GM12864 (cell line): ENCODE measurements around the gene TCF12.

Experiments used
- DNase-seq: peaks from one replicate; pipeline ENCODE4 v3.0.0-alpha.2; 2011; ENCODE audit warnings: low read depth
- H3K4me3 ChIP-seq: 2 replicates; pipeline ENCODE4 v1.5.1; 2011; ENCODE audit warnings: mild to moderate bottlenecking, low read depth, low read length, control low read depth
- CTCF ChIP-seq: IDR thresholded peaks from 2 replicates; pipeline ENCODE4 v1.5.1; 2011; ENCODE audit warnings: low read depth, mild to moderate bottlenecking, moderate library complexity, low read length, control low read depth, inconsistent platforms; ENCODE audit errors: missing control alignments

TCF12 gene

DNA sequence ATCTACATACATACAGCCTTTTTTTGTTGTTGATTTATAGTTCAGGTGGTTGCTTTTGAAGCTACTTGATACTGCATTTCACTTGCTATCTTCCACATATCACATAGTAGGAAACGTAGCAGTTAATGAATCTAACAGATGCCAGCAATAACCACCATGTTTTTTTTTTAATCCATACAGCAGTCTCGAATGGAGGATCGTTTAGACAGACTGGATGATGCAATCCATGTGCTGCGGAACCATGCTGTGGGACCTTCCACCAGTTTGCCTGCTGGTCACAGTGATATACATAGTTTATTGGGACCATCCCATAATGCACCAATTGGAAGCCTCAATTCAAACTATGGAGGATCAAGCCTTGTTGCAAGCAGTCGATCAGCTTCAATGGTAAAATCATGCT, 334.6 kb downstream of the TCF12 start:
- no peak for TF ChIP-seq CTCF
- no peak overlapping the region for H3K4me3 ChIP-seq
- DNase-seq = no peak

- no peak for TF ChIP-seq CTCF
- H3K4me3 ChIP-seq = no peak overlapping the region
- DNase-seq = no peak
These were observed 335.1 kb downstream of the TCF12 start for GRCh38 chr15:57253500-57253899.

- TF ChIP-seq CTCF = no peak
- no peak overlapping the region for H3K4me3 ChIP-seq
- no peak for DNase-seq
These were observed 337.4 kb downstream of the TCF12 start for GRCh38 chr15:57255751-57256341.

- TF ChIP-seq CTCF = no peak
- H3K4me3 ChIP-seq = no peak overlapping the region
- no peak for DNase-seq
These were observed 338.5 kb downstream of the TCF12 start for GRCh38 chr15:57256939-57257338.

GRCh38 chr15:57259568-57260040, 341.2 kb downstream of the TCF12 start:
- no peak for TF ChIP-seq CTCF
- DNase-seq = no peak
- no peak overlapping the region for H3K4me3 ChIP-seq

- no peak for TF ChIP-seq CTCF
- DNase-seq = no peak
- no peak overlapping the region for H3K4me3 ChIP-seq
These were observed 345.1 kb downstream of the TCF12 start for GRCh38 chr15:57263520-57263919.

DNA sequence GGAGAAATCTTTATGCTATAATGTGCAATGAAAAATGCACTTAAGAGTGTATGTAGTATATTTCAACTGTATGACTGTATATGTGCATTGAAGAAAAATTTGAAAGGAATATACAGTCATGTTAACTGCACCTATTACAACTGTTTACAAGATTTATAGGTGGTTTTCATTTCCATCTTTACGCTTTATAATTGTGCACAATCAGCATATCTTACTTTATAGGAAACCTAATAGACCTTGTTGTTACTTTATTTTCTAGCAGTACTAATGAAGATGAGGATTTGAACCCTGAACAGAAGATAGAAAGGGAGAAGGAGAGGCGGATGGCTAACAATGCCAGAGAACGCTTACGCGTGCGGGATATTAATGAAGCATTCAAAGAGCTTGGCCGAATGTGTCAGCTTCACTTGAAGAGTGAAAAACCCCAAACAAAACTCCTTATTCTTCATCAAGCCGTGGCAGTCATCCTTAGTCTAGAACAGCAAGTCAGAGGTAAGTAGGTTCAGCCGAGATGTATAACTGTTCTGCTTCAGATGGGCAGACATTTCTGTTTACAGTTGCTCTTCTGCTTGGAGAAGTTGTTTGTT, 354.4 kb downstream of the TCF12 start:
- no peak for DNase-seq
- H3K4me3 ChIP-seq = no peak overlapping the region
- no peak for TF ChIP-seq CTCF
